HG03159 (cell line): ENCODE results near the gene PSMA4.
A peak's percentile ranks its signal among the peaks of the same experiment; 100 is the strongest.
"Not testable (repeated sequence)": the region's sequence is repeated elsewhere in the genome, so short reads cannot be mapped to it uniquely, and the experiment has no call there.

Experiments
- ATAC-seq: cut with Tn5 transposase; IDR thresholded peaks from one replicate; pipeline ENCODE4 v1.9.1; 2021; ENCODE audit warnings: mild to moderate bottlenecking, moderate library complexity; ENCODE audit not compliant: unreplicated experiment

The PSMA4 gene

DNA sequence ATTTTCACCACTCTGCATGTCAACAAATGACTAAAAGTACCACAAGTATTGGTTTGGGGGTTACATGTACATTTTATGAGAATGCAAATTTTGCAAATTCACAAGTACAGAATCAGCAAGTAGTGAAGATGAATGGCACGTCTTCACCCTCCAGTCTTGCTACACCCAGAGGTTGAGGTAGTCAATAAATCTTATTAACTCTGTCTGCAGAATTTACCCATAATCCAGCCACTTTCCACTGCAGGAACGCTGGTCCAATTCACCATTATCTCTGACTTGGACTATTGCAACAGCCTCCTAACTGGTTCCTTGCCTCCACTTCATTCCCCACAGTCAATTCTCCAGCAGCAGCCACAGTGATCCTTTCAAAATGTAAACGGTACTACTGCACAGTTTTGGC lies 10.6 kb downstream of the PSMA4 start:
- no peak for ATAC-seq

DNA sequence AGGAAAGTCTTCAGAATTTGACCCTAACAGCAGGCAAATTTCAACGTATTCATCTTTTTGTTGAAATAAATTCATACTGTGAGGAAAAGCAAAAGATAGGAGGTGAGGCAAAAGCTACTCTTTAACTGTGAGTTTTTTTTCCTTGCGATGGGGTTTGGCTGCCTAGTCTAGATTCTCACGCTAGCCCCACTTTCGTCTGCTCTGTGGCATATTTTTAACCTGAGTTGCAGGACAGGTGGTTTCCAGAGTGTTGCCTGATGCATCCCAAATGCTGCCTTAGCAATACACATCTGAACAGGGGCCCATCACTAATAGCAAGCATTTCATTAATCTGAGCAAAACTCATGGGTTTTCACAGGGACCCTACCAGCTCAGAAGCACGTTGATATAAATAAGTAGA lies 11.7 kb downstream of the PSMA4 start:
- no peak for ATAC-seq

DNA sequence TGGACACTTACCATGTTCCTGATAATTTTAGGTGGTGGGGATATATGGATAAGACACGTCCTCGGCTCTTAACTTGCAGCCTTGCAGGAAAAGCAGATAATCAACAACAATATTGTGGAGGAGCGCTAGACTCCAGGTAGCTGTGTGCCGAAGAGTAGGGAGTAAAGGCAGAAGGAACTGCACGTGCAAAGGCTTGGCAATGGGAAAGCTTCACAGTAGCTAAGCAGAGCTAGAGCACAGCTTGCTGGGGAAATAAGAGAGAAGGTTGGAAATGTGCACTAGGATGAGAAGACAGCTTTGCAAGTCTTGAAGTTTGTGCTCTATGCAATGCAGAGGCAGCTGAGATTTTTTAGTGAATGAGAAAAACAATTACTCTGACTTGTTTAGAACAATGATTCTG lies 12.4 kb downstream of the PSMA4 start:
- ATAC-seq, result no peak

DNA sequence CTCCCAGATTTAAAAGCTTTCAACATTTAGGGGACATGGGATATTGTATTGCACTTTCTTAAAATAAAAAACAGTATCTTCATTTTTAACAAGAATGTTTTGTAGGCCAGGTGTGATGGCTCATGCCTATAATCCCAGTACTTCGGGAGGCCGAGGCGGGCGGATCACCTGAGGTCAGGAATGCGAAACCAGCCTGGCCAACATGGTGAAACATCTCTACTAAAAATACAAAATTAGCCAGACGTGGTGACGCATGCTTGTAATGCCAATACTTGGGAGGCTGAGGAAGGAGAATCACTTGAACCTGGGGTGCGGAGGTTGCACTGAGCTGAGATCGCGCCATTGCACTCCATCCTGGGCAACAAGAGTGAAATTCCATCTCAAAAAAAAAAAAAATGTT lies 20.0 kb downstream of the PSMA4 start:
- not testable (repeated sequence) for ATAC-seq

GRCh38 chr15:78561490-78561889 lies 21.2 kb downstream of the PSMA4 start:
- ATAC-seq, result no peak

- ATAC-seq, result no peak
These were observed 22.8 kb downstream of the PSMA4 start for GRCh38 chr15:78563092-78563491.

DNA sequence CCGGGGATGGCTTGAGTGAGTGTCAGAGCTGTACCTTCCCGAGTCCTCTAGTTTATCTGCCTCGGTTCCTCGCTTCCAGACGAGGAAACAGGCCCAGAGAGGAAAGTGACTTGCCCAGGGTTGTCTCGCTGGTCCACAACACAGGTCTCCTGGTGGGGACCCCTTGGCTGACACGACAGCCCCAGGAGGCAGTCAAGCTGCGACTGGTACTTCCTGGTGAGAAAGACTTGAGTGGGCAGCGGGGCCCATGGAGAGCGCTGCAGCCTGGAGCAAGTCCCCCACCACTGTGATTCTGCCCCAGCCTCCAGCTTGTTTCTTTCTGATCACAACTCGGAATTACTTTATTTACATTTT lies 24.5 kb downstream of the PSMA4 start:
- ATAC-seq, result no peak

GRCh38 chr15:78565097-78565950 lies 25.1 kb downstream of the PSMA4 start, which contains the start of gene CHRNA5:
Gene CHRNA5, plus strand, starts transcription at chr15:78565520. Its CDS starts 200 bp downstream, at chr15:78565720.
- peak; percentile 68 for ATAC-seq

DNA sequence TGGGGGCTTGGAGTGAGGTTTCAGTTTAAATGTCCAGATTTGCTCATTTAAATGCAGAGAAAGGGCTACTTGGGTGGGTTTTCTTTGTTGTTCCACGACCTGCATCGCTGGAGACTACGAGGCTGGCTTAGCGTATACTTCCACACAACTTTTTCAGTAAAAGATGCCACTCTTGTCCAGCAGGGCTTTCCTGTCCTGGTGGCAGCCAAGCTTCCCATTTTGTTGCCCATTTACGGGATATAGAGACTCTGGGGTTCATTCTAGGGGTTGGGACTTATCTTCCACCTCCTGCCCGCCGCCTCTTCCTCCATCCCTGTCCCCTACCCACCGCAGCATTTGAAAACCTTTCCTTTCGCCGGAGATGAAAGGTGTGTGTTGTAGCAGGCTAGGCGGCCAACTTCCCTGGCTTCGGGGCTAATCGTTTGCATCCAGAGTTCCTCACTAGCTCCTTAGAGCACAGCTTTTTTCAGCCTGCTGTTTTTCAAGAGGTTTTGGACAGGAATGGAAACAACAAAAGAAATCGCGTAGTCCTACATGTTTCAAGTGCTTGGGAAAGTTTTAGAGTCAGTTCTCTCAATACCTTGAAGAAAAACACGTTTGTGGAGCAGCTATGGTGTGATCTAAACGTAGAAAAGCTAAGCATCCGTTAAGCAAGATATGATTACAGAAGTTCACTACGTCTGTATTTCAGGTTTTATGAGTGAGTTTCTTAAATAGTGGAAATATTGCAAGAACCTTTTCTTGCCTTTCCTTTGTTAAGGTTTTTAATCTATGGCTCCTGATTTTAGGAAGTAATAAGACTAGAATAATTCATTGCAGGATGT lies 25.9 kb downstream of the PSMA4 start:
- ATAC-seq, result peak; percentile 10

- no peak for ATAC-seq
These were observed 27.3 kb downstream of the PSMA4 start for GRCh38 chr15:78567531-78567930.

DNA sequence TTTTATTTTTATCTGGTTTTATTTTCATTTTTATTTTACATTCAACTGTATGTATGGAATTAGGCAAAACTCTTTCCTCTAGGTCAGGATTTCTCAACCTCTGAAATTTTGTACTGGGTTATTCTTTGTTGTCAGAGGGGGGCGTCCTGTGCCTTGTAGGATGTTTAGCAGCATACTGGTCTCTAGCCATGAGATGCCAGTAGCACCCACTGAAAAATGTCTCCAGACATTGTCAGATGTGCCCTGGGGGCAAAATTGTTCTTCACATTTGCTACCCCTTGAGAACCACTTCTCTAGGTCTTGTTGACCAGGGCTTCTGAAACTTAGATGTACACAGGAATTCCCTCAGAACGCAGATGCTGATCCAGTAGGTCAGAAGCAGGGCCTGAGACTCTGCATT lies 30.5 kb downstream of the PSMA4 start:
- ATAC-seq, result no peak

- ATAC-seq, result no peak
These were observed 31.1 kb downstream of the PSMA4 start for GRCh38 chr15:78571382-78571781.

DNA sequence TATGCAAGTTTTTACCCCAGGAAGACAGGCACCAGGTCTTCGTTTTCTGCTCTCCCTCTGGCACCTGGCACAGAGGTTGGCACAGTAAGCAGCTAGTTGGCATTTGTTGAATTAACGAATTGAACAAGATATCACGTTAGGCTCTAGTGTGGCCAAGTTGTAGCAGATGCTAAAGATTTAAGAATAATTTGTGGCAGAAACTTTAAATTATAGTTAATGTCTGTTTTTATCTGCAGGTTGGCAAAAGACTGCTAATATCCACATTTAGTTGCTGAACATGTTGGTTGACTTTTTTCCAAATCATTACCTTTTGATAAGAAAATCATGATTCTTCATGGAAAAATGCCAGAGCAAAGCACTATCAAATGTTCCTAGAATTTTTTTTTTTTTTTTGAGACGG lies 33.2 kb downstream of the PSMA4 start:
- no peak for ATAC-seq

GRCh38 chr15:78574944-78575343 lies 34.7 kb downstream of the PSMA4 start:
- ATAC-seq, result no peak

GRCh38 chr15:78597583-78597982 lies 57.3 kb downstream of the PSMA4 start:
- no peak for ATAC-seq

DNA sequence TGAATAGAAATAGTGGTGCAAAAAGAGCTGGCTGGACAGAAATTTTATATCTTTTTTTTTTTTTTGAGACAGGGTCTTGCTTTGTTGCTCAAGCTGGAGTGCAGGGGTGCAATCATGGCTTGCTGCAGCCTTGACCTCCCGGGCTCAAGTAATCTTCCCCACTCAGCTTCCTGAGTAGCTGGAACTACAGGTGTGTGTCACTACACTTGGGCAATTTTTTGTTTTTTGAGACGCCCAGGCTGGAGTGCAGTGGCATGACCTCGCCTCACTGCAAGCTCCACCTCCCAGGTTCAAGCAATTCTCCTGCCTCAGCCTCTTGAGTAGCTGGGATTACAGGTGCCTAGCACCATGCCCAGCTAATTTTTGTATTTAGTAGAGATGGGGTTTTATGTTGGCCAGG lies 58.1 kb downstream of the PSMA4 start:
- ATAC-seq, result no peak

DNA sequence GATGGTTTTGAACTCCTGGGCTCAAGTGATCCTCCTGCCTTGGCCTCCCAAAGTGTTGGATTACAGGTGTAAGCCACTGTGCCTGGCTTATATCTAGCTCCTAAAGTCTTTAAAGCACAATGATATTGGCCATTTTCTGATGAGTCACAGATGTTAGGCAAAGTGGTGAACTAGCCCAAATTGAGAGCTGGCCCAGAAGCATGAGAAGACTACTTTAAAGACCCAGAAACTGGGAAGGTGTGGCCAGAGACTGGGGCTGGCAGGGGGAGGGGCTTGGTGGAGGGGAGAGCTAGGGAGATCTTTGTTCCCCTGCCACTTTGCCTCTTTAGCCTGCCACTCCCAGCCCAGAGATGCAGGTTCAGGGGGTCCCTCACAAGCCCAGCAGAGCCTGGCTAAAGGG lies 58.9 kb downstream of the PSMA4 start:
- ATAC-seq, result no peak
